Endothelial cell of umbilical vein (primary cell): Measurements from ENCODE around the gene CYB5D1.

ENCODE experiments used
- CTCF ChIP-seq, 2 donors: IDR thresholded peaks; 1 replicate in 1 of 2; 2 replicates in 1 of 2; pipeline ENCODE4 v1.5.1; 2011; ENCODE audit warnings: low read length in 2 of 2, mild to moderate bottlenecking in 2 of 2, moderate library complexity in 2 of 2, control low read depth in 1 of 2, inconsistent platforms in 1 of 2, low read depth in 1 of 2; ENCODE audit not compliant: insufficient read depth in 1 of 2; ENCODE audit errors: extremely low read depth in 1 of 2
- EZH2 ChIP-seq: IDR thresholded peaks from 2 replicates; pipeline ENCODE4 v1.6.1; 2012; ENCODE audit warnings: borderline replicate concordance, low read depth, mild to moderate bottlenecking, moderate library complexity, low read length, inconsistent platforms; ENCODE audit not compliant: severe bottlenecking
- FOS ChIP-seq: IDR thresholded peaks from 2 replicates; pipeline ENCODE4 v1.6.1; 2011; ENCODE audit warnings: mild to moderate bottlenecking, low read length, moderate library complexity, borderline replicate concordance; ENCODE audit not compliant: insufficient read depth
- GATA2 ChIP-seq: IDR thresholded peaks from 2 replicates; pipeline ENCODE4 v1.7.0; 2011; ENCODE audit warnings: low read depth, mild to moderate bottlenecking, moderate library complexity, mixed read lengths, low read length; ENCODE audit not compliant: insufficient read length, insufficient read depth
- JUN ChIP-seq: IDR thresholded peaks from 2 replicates; pipeline ENCODE4 v1.6.1; 2011; ENCODE audit warnings: borderline replicate concordance, low read depth; ENCODE audit not compliant: insufficient read length, insufficient read depth
- MAX ChIP-seq: IDR thresholded peaks from 2 replicates; pipeline ENCODE4 v1.6.1; 2011; ENCODE audit not compliant: insufficient read depth, insufficient read length
- MYC ChIP-seq: IDR thresholded peaks from one replicate; pipeline ENCODE4 v1.6.1; 2011; ENCODE audit warnings: mild to moderate bottlenecking, low read depth, low read length
- POLR2A ChIP-seq: IDR thresholded peaks from 2 replicates; pipeline ENCODE4 v1.6.1; 2012; ENCODE audit warnings: low read depth, mild to moderate bottlenecking, control low read depth, low read length
- POLR2AphosphoS5 ChIP-seq: IDR thresholded peaks from 2 replicates; pipeline ENCODE4 v1.6.1; 2012; ENCODE audit warnings: low read depth, mild to moderate bottlenecking, control low read depth, low read length, moderate library complexity; ENCODE audit not compliant: insufficient read depth

- TF ChIP-seq CTCF (IDR thresholded peaks at IDR 0.05; ENCODE audit: extremely low read depth in 1 of 2, insufficient read depth in 1 of 2, low read depth in 1 of 2, low read length in 2 of 2) (no peak), POLR2A (no peak), POLR2AphosphoS5 (no peak), MYC (no peak), EZH2 (no peak), JUN (no peak), FOS (no peak), GATA2 (no peak), MAX (no peak)
Observed at GRCh38 chr17:7852919-7853690, 4.7 kb upstream of the CYB5D1 start.
